IPS-11a (cell line): ENCODE data around the gene C20orf144.
A peak's percentile ranks its signal among the peaks of the same experiment; 100 is the strongest.
"Not testable (repeated sequence)": the region's sequence is repeated elsewhere in the genome, so short reads cannot be mapped to it uniquely, and the experiment has no call there.

ENCODE experiments used
- H3K4me3 ChIP-seq: one replicate; pipeline ENCODE4 v1.5.1; 2013; ENCODE audit warnings: low read depth, low read length, control low read depth

C20orf144 gene

GRCh38 chr20:33662172-33662571, at the start of gene C20orf144:
C20orf144 (plus strand) TSS chr20:33662327; CDS start chr20:33662346, 19 bp downstream.
- peak within 1 kb of the TSS; percentile 83 for H3K4me3 ChIP-seq

DNA sequence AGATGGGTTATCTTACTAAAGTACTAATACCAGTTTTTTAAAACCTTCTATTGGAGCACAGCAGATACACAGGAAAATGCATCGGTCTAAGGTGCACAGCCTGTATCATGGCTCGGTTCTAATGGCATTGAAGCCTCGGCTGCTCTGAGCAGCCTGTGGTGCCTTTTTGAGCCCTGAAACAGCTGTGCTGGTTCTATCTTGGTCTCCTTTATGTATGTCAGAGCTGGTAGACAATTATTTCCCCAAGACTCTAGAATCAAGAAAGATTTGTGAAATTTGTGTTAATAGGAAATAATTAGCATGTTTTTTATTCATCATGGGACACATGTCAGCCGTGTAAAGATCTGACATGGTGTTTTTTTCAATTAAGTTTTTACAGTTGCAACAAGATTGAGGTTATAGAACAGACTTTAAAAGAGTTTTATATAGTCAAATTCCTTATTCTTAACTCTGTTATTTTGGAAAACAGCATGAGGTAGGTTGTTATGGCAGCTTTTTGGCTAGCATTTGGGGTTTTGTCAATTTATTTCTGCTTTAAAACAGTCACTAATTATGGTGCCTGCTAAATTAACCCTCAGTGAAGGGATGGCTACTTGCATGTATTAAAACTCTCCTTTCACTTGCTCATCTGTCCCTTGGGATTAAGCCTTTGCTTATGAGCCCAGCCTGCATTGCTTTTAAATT, 40.3 kb upstream of the C20orf144 start:
- H3K4me3 ChIP-seq = no peak overlapping the region

GRCh38 chr20:33622705-33623365, 39.3 kb upstream of the C20orf144 start:
- H3K4me3 ChIP-seq = no peak overlapping the region

- H3K4me3 ChIP-seq = no peak overlapping the region
Measured at GRCh38 chr20:33624399-33624798, 37.7 kb upstream of the C20orf144 start.

DNA sequence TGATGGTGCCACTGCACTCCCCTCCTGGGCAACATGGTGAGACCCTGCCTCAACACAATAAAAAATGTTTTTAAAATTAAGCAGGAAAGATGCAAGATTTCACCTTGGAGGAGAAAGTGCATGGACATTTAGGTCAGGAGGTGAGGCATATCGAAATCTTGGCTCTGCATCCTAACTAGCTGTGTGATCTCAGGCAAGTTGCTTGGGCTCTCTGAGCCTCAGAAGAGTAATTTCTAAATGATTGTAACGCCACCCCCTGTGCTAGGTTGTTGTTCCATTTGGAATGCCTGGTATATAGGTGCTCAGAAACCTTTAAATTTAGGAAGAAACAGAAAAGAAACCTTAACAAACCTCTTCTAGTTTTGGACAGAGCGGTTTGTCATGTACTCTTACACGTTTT, 35.9 kb upstream of the C20orf144 start:
- no peak overlapping the region for H3K4me3 ChIP-seq

- no peak overlapping the region for H3K4me3 ChIP-seq
Measured at GRCh38 chr20:33627577-33628216, 34.4 kb upstream of the C20orf144 start.

DNA sequence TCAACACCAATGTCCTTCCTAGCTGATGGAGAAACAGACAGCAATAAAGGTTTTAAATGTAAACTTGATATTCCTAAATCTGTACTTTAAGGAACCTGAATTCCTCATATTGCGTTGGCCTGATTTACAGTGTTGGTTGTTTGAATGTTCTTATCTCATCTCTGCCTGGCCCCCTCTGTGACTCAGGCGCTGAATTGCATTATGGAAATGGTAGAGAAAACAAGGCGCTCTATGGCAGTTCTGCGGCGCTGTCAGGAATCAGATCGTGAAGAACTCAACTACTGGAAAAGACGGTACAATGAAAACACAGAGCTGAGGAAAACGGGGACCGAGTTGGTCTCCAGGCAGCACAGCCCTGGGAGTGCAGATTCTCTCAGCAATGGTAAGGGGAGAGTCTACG, 32.6 kb upstream of the C20orf144 start:
- no peak overlapping the region for H3K4me3 ChIP-seq

- no peak overlapping the region for H3K4me3 ChIP-seq
Measured at GRCh38 chr20:33629979-33630378, 32.1 kb upstream of the C20orf144 start.

DNA sequence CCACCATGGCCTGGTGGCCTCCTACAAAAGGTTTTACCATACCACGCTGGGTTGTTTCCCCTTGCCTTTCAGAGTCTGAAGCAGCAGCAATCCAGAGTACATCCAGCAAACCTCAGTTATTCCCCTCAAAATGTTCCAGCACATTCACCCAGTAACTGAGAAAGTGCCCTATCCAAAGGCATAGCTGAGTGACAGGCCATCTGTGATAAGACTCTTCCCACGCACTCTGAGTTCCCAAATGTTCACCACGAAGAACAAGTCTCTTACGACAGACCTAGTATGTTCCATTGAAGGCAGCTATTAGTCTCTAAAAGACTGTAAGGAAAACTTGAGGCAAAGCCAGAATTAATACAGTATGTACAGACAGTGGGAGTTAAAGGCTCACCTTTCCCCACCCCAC, 31.6 kb upstream of the C20orf144 start:
- H3K4me3 ChIP-seq = no peak overlapping the region

- H3K4me3 ChIP-seq = not testable (repeated sequence)
Measured at GRCh38 chr20:33631910-33632309, 30.2 kb upstream of the C20orf144 start.

DNA sequence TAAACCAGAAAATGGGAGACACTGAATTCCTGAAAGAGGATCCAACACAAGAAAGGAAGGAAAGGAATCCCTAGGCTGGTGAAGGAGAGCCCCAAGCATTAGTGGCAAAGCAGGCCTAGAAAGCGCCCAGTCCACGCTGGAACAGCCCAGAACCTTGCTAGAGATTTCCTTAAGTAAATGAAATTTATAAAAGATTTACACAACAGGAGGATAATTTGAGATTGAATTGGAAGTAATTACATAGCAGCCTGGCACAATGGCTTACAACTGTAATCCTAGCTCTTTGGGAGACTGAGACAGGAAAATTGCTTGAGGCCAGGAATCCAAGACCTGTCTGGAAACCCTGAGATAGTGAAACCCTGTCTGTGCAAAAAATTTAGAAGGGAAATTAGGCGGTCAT, 26.8 kb upstream of the C20orf144 start:
- H3K4me3 ChIP-seq = no peak overlapping the region

GRCh38 chr20:33636776-33637175, 25.4 kb upstream of the C20orf144 start:
- no peak overlapping the region for H3K4me3 ChIP-seq

DNA sequence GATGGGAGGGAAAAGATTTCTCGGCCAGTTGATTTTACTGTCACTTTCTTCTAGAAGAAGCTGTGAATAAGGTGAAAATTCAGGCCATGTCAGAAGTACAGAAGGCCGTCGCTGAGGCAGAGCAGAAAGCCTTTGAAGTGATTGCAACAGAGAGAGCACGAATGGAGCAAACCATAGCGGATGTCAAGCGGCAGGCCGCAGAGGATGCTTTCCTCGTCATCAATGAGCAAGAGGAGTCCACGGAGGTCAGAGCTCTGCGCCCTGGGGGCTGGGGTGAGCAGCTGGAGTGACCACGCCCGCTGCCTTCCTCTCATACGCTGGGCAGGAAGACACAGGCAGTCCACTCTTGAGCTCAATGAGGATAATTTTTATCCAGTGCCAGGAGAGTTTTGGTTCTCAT, 21.8 kb upstream of the C20orf144 start:
- no peak overlapping the region for H3K4me3 ChIP-seq

GRCh38 chr20:33644313-33645071, 17.6 kb upstream of the C20orf144 start:
- no peak overlapping the region for H3K4me3 ChIP-seq

- no peak overlapping the region for H3K4me3 ChIP-seq
Measured at GRCh38 chr20:33645072-33645358, 17.1 kb upstream of the C20orf144 start.

DNA sequence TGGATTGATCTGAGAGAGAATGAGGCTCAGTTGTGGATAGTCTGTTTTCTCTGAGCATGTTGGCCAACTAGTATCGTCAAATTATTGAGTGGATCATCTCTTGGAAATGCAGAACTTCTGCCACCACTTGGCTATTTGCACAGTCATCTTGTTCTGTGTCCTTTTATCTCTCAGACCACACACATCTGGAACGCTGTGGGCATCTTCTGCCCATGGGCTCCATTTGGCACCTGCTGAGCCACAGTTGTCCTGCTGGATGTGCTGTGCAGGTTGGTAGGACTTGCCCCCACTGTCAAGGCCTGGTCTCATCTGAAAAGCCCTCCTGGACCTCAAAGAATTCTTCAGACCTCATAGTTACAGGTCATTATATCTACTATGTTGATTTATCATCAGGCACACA, 16.7 kb upstream of the C20orf144 start:
- no peak overlapping the region for H3K4me3 ChIP-seq

GRCh38 chr20:33646191-33646590, 15.9 kb upstream of the C20orf144 start:
- no peak overlapping the region for H3K4me3 ChIP-seq

DNA sequence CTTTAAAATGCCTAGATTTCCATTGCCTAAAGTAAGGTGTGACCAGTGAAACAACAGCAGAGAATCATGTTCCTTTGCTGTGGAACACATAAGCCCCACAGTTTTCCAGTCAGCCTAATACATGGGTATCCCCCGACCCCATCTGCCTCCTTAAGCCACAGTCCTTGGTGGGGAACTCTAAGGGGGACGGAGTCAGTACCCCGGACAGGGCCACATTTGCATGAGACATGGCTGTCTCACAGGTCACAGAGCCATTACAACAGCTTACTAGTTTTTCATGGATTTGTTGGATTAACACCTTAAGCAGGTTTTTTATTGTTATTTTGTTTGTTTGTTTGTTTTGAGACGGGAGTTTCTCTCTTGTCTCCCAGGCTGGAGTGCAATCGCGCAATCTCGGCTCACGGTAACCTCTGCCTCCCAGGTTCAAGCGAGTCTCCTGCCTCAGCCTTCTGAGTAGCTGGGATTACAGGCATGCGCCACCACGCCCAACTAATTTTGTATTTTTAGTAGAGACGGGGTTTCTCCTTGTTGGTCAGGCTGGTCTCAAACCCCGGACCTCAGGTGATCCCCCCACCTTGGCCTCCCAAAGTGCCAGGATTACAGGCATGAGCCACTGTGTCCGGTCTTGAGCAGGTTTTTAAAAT, 15.0 kb upstream of the C20orf144 start:
- H3K4me3 ChIP-seq = not testable (repeated sequence)

- no peak overlapping the region for H3K4me3 ChIP-seq
Measured at GRCh38 chr20:33647603-33648395, 14.3 kb upstream of the C20orf144 start.

- no peak overlapping the region for H3K4me3 ChIP-seq
Measured at GRCh38 chr20:33648396-33649004, 13.6 kb upstream of the C20orf144 start.
